NCI-H1105 (cell line): ENCODE results near the gene PGC.

Experiments used
- DNase-seq: peaks from one replicate; lab custom pipeline; 2025; lab: John Stamatoyannopoulos, UW

Gene PGC

DNA sequence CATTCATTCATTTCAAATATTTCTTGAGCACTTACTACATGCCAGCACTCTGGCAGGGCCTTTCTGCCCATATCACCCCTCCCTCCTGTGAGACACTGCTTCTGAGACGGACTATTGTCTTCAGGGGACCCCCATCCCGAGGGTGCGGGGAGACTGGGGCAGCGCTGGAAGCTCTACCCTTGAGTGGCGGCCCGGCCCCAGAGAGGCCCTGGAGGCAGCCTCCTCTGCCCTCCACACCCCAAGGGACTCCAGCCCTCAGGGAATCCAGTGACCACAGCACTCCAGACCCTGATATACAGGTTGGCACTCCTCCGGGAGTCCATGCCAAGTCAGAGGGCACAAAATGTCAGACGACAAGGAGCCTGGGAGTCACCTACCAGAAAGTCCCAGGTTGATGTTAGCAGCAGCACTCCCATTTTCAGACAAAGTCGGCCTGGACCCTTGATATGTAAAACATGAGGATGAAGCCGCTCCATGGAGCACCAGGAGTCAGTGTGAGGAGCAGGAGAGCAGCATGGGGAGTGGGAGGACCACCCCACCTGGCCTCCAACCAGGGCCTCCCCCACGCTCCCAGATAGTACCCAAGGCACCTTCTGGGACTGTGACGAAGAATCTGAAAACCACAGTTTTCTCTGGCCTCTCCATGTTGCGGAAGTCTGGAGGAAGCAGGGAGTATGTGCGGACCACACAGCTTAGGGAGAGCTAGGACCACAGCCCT is 32.5 kb downstream of the PGC start:
- no peak for DNase-seq

DNA sequence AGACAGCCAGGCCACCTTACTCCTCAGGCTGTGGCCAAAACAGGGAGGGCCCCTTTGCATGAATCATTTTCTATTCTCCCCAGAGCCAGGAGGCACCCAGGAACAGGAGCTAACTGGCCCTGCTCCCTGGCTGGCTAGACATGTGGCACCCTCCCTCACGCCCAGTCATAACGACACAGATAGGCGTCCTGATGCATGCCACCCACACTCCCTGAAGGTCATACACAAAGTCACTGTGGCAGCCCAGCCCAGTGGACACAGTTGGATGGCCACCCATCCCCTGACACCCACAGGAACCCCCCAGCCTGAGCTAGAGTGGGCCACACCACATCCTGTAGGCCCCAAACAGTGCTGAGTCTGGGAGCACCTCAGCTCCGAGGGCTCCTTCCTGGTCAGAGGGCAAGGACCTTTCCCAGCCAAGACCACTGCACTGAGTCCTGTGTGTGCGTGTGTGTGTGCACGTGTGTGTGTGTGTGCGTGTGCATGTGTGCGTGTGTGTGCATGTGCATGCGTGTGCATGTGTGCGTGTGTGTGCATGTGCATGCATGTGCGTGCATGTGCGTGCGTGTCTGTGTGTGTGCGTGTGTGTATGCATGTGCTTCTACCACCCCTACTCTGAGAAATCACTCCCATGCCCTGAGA is 33.4 kb downstream of the PGC start:
- no peak for DNase-seq

DNA sequence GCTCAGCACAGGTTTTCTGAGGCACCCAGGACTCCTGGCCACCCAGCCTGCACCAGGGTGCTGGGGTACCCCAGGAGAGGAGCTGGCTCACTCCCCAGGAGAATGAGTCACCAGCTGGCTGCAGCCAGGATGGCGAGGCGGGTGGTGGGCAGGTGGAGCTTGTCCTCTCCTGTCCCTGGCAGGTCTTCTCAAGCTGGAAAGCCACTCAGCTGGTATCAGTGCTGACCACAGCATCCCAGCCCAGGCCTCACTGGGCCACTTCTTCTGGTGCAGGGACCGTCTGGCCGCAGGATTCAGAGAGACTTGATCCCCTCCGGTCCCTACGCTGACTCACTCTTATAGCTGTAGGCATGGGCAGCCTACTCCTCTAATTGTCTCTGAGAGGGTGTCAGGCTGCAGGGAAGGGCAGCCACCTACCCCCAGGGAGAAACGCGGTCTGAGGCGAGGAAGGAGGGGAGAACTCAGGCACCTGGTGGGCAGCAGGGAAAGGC is 34.0 kb downstream of the PGC start:
- DNase-seq, result no peak

DNA sequence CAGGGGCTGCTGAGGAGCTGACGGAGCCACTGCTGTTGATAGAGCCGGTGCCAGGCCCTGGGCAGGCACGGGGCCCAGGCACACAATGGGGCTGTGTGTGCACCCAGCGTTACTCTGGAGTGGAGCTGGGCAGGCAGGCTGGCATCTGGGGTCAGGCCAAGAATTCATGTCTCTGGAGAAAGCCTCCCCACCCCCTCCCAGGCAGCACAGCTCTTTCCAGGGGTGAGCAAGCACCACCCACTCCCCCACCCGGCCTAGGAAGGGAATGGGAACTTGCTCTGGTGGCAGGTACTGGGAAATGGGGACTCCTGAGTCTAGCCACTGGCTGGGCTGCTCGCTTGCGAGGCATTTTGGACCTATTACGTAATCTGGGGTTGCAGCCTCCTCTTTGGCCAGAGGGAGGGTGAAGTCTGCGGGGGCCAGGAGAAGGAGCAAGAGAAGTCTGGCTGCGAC is 34.5 kb downstream of the PGC start:
- no peak for DNase-seq

DNA sequence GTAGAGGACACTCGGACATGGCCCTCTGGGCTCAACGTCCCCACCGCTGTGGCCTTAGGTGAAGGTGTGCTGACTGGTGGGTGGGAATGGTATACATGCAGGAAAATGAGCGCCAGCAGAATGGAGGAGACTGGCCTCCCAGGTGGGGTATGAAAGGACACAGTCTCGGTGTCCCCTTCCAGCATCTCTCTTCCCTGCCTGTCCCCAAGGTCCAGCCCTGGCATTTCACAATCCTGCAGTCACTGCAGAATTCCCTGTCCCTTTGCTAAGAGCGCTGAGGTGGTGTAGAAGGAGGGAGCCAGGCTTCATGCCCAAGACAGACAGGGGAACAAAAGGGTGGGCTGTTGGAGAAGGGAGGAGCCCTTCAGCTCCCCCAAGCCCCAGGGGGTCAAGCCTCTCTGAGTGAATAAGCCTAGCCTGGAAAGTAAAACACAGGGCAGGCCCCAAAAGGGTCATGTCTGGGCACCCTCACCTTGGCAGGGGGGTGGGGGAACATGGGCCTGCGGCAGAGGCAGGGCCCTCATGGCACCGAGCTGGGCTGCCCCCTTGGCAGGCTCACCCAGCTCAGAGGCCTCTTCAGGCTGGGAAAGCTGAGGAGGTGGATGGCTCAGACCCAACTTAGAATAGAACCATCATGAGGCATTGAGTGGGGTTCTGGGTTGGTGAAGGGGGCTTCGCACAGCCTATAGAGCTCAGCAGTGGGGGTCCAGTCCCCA is 35.7 kb downstream of the PGC start:
- no peak for DNase-seq

DNA sequence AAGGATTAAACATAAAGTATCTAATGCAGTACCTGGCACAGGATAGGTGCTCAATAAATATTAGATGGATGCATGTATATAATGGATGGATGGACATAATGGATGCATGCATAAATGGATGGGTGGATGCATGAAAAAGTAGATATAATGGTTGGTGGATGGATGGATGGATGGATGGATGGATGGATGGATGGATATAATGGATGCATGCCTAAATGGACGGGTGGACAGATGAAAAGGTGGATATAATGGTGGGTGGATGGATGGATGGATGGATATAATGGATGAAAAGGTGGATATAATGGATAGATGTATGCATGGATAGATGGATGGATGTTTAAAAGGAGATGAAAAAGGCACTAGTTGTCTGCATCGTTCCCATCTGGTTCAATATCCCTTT is 37.8 kb downstream of the PGC start:
- DNase-seq, result no peak

DNA sequence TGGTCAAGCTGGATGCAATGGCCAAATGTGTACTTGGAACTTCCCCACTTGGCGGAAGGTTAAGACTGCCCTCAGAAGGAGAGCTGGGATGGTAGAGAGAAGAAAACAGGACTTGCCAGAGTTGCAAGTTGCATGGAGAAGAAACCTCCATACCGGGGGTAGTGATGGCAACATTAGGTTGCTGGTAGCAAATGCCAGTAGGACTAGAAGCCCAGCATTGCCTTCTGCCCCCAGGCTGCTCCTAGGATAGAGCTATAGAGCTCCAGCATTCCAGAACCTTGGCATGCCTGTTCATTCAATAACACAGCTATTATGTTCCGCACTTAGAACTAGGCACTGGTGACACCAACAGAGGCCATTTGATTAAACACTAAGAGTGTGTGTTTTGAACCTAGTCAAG is 38.3 kb downstream of the PGC start:
- DNase-seq, result no peak

DNA sequence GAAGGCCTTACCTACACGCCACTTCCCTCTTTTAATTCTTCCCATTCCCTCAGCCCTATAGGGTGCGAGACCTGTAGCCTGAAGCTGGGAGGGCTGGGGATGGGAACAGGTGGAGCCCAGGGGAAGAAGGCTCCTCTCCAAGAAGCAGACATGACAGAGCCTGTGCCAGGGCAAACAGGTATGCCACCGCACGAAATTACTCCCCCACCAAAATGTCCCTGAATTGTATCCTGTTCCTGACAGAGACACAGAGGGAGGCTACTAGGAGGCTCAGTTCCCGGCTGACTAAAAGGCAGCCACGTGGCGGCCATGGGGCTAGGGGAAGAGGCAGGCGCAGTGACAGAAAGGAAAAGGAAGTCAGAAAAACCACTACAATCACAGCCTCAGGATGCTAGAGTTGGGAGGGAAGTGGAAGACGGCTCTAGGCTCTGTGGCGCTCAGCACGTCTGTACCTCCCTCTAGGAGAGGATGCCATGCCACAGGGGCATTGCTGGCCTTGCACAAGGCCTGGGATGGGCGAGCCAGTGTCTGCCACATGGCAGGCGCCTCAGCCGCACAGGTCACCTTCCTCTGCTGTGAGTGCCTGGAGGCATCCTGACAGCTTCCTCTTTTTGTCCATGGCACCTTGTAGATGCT is 39.5 kb downstream of the PGC start:
- DNase-seq, result no peak

DNA sequence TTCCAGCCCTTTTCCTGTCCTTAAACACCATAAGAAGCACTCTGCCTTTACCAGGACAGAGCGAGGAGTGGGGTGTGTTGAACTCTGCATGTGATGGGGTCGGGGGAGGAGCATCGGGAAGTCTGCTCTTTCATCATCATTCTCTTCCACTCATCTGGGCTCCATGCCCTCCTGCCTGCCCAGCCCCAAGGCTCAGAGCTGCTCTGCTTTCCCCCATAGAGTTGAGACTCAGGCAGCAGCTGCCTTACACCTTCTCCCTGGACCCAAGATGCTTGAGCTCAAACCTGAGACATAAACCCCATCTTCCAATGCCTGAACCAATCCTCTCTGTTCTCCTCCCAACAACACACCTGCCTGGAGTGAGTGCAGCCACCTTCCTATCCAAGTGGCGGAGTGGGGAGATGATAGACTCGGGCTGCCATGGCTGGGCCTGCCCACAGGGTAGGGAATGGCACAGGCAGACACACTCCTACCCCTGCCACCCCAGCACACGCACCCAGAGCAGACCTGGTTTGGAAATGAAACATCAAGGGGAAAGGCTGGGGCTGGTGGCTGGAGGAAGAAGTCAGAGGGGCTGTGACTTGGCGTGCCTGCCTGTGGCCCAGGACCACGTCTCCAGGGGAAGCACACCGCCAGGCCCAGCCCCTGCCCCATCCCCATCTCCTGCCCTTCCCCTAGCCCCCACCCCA is 40.2 kb downstream of the PGC start:
- no peak for DNase-seq

DNA sequence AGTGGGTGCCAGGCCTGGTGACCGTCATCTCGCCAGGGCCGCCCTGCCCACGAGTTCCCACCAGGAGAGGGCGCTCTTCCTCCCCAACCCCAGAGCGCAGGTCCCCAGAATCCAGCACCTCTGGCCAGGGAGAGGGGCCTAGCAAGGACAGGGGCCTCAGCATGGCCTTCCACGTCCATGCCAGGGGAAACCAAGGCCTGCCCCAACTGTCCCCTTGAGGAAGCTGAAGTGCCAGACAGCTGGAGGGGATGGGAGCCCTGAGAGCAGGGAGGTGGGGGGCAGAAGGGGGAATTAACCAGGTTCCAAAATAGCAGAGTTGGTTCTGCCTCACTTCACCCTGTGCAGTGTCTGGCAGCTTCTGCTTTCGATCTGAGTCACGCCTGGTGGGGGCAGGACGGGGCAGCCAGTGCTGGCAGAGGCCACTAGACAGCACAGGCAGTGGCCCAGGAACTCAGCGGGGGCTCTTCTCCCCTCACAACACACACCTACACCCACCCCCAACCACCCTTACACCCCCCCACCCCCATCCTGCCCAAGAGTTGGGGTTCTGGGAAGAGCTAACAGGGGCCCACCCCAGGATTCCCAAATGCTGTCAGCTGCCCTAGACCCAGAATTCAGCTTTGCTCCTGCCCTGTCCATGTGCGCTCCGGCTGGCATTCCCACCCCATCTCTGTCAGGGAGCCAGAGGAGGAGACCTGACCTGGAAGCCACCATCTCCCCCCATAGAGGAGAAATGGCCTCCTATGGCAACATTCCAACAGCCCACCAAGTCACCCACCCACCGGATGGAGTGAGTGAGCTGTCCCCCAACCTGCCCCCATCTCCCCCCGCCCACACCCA is 41.0 kb downstream of the PGC start:
- no peak for DNase-seq

DNA sequence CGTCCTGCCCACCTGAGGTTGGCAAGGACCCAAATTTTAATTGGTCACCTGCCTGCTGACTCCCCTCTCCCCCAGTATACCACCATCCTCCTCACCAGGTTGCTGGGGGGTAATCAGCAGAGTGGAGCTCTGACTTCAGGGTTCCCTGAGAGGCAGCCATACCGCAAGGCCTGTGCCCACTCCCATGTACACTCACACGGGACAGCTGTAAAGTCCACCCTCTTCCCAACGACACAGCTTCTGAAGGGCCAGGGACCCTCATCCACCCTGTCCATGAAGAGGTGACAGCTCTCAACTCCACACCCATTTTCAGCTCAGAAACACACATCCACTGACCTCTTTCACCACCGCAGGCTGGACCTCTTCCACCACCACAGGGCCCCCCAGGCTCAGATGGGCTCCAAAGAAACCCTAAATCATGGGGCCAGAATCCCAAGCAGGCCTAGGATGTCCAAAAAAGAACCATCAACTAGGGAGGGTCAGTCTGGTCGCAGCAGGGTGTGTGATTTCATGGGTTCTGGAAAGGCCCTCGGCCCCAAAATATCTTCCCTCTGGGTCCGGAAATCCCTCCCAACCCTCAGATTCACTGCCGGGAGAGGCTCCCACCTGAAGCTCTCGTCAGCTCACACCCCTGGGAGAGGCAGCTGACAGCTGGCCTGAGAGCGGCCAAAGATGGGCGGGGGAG is 41.7 kb downstream of the PGC start:
- peak; percentile 15 for DNase-seq

DNA sequence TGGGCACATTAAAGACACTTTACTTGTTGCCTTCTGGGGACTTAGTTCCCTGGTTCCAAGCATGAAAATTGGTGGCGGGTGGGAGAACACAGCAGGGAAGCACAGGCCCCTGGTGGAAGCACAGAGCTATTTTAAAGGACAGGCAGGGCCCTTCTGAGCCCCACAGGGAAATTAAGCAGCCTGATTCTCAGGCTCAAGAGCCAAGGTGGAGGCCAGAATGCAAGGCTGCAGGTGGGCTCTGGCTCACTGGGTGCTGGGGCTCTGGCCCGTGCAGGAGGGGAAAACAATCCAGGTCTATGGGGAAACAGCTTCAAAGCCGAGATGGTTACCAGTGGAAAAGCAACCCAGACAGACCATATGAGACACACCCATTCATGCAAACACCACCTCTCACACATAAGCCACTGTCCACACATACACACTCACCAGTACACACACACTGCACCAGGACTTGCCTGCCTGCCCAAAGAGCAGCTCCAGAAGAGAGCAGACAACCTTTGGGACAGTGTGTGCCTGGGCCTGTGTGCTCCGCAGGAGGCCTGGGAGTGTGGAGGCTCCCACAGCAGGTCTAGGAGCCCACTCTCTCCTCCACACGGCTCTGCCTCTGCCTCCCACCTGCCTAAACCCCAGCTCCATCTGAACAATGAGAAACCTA is 42.4 kb downstream of the PGC start:
- DNase-seq, result no peak

DNA sequence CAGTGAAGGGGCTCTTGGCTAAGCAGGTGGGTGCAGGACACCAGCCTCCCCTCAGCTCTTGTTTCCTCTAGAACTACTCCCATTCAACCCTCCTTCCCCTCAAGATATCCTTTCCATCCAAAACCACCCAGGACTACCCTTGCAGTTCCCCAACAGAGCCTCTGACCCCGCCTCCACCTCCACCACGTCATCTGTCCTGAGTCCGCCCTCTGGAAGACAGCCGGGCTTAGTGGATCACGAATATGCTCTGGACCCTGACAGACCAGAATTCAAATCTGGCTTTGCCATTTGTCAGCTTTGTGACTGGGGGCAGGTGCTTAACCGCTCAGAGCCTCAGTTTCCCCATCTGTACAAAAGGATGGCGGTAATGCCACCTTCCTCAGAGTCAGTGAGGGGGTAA is 43.2 kb downstream of the PGC start:
- DNase-seq, result no peak

DNA sequence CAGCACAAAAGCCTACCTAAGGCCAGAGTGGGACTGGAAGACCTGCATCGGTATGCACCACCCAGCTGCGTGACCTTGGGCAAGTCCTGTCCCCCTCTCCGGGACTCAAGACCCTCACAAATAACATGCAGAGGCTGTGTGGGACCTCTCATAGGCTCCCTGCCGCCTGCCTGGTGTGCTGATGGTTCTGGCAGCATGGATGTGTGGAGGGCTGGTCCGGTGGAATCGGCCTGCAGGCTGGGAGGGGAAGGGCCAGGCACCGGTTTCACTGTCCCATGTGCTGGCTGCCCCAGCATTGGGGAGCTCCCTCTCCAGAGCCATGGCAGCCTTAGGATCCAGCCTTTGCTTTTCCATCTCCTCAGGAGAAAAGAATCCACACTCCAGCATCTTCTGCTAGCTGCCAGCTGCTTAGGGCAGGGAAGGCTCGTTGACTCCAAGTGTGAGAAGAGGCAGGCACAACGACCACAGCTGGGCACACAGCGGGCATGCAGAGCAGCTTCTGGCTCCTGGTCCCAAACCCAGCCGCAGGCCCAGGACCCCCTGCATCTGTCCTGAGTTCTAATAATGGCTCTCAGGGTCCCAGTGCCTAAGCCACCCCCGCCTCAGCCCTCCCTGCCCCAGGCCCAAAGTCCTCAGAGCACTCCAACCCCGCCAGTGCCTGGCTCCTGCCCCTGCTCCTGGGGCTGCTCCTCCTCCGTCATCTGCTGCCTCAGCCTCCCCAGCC is 44.3 kb downstream of the PGC start:
- no peak for DNase-seq

DNA sequence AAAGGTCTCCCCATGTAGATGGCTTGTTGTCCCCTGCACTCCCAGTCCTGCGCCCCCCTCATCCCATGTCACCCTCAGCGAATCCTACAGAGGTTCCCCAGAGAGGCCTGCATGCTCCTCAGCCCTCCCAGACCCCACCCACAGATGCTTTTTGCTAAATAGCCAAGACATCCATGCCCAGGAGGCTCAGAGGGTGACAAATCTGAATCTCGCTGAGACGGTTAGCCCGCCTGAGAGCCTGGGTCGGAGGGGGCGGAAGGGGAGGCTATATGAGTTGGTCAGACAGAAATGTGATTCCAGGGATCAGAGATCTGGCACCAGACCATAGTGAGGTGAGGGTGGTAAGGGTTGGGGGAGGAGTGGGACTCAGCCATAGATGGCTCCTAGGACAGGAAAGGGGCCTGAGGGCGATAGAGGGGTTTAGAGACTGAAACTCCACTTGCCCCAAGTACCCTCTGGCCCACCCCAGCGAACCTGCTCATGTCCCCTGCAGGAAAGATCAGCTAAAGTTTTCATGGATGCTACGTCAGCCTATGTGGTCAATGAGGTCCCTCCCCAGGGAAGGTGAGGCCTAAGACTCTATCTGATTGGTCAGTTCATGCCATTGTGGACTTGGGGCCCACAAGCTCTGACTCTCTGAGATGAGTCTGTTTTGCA is 45.0 kb downstream of the PGC start:
- DNase-seq, result no peak

DNA sequence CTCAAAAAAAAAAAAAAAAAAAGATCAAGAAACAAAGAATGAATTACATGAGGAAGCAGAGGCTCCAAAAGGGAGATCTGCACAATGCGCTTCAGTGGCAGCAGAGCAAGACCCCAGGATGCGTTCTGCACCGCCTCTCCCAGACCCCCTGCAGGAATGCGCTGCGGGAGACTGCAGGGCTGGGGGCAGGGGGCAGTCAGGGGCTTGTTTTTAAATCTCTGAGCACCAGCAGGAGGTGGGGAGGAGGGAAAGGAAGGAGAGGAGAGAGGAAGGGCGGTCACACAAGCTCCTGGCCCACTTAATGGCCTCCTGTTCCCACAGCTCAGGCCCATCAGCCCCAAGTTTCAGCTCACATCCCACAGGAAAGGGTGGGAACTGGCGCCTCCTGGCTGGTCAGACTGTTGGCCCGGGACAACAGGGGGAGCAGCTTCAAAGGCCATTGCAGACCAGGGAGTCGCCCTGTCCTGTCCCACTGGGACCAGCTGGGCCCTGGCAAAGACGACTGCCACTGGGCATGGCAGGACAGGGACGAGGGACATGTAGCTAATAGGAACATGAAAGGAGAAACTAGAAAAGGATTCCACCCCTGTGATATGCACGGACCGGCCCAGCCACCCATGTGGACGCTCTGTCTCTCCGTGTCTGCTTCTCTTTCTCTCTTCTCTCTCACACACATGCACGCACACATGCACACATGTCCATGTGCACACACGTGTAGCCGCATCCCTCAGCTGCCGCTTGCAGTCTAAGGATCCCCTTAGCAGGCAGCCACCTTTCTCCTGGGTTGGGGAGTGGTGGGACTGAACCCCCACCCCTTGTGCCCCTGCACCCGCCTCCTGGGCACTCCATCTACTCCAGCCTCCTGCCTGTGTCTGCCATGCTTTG is 46.5 kb downstream of the PGC start:
- no peak for DNase-seq

DNA sequence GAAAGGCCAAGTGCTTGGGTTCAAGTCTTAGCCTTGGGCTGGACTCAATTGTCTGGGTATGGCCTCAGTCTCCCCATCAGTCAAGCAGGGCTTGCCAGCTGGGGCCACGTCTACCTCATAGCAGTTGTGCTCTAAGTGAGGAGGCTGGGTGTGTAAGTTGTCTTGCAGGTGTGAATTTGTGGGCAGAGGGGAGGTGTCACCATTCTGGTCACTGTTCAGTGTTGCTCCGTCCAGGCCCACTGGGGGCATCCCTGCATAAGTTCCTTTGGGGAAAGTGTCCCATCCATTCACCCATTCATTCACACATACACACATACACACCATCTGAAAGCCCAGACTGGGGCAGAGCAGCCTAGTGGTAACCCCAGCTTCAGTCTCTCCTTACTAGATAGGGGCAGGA is 48.1 kb downstream of the PGC start:
- DNase-seq, result no peak
